ENCODE results near the gene ADD1.

Gene ADD1

DNA sequence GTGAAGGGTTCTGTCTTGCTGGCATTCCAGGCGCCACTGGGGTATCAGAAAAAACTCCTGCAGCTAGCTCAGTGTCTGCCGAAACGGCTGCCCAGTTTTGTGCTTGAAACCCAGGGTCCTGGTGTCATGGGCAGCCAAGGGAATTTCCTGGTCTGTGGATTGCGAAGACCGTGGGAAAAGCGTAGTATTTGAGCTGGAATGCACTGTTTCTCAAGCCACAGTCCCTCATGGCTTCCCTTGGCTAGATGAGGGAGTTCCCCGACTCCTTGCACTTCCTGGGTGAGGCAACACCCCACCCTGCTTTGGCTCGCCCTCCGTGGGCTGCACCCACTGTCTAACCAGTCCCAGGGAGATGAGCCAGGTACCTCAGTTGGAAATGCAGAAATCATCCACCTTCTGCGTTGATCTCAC lies 79.5 kb downstream of the ADD1 start:
- DNase-seq (ENCODE audit: low spot score), result peak; percentile 13

DNA sequence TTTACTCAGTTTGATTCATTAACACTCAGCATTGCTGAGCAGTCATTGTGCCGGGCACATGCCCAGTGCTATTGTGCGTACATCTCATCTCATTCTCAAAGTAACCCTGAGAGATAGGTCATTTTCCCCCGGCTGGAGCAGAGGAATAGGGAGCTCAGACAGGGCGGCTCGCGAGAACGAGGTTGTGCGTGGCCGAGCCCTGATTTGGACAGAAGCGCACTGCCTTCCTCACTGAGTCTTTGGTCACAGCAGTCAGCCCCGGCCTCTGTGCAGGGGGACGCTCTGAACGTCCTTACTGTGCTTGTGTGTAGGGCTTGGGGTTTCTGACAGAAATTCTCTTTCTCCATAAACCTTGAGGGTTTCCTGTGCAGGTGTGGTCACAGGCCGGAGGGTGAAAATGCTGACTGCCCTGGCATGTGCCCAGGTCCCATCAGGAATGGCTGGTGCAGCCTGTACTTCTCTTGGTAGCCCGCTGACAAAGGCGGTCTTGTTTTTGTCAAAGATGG lies 80.1 kb downstream of the ADD1 start:
- no peak for DNase-seq (ENCODE audit: low spot score)

DNA sequence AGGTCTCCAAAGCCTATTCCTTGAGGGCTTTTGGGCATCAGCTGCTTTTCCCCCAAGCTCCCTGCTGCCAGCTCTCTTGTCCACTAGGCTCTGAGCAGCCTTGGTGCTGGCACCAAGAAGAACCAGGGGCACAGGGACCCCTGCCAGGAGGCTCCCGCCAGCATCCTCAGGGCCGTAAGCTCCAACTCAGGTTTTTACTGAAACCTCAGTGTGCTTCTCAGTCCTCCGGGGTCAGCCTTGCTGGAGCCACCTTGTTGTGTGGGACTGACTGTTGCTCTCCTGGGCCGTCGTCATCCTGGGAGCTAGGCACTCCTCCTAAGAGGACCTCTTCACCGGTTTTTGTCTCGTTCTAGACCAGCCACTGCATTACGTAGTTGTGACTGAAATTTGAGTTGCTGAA lies 80.6 kb downstream of the ADD1 start:
- DNase-seq (ENCODE audit: low spot score), result no peak

DNA sequence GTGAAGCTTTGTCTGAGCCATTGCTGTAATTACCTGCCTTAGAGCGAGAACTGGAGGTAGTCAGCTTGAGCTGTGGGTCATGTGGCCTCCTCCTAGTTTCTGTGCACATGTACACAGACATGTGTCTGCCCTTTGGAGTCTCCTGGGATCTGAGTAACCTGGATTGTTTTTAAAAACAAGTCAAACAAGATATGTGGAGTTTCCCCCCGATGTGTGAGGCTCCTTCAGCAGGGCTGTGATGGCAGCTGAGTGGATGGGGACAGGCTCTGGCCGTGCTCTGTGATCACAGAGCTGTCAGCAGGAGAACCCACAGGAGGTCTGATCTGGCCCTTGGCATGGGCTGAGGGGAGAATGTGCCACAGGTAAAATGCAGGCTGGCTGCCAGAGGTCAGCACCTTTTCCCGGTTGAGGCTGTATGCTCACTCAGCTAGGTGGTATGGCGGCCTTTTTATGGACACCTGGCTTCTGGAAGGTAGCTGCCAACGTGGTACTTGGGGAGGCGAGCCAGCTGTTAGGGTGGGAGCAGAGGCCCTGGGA lies 81.2 kb downstream of the ADD1 start:
- no peak for DNase-seq (ENCODE audit: low spot score)

DNA sequence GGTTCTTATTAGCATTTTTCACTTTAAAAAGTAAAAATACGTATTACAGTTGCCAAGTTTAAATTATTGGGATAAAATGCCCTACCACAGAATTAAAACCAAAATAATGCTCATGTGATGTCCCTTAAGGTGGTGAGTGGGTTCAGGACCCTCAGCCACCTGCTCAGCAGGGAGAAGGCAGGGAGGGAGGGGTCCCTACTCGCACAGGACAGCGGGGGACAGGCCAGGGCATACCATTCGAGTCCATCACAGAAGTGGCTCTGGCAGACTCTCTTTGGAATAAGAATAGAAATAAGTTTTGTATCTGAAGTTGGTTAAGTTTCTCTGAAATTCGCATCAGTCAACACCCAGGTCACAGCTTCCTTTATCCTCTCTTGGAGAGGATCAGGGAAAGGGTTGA lies 81.9 kb downstream of the ADD1 start:
- no peak for DNase-seq (ENCODE audit: low spot score)

DNA sequence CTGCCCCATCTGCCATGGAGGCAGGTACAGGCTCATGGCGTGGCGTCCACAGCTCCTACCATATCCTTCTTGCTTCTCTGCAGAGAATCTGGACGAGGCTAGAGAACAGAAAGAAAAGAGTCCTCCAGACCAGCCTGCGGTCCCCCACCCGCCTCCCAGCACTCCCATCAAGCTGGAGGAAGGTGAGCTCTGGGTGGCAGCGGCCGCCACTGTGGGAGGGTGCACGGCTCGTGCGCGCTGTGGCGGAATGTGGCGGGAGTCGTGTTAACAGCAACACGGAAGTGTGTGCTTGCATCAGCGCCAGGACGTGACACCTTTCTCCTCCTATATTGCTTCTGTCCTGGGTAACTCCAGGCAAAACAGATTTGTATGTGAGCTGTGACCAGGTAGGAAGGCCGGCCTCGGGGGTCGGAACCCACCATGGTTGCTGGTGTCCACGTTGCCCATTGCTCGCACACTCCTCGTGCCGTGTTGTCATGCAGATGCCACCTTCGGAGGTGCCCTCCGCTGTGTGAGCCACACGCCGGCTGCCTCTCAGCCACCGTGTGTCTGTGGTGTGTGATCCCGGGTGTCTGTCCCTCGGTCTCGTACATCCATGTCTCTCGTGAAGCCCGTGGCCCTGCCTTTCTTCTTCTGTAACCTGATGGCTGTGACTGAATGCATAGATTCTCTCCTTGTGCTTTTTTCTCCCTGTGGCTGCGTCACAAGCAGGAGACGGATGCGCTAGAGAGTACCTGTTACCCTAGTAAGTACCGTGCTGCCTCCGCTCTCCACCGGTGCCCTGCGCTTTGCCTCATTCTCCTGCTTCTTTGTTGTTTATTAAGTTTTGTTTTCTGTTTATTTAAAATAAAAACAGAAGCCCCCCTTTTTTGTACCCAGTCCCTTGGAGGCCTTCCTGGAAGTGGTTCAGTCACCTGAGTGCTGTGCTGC lies 82.6 kb downstream of the ADD1 start:
- no peak for DNase-seq (ENCODE audit: low spot score)

DNA sequence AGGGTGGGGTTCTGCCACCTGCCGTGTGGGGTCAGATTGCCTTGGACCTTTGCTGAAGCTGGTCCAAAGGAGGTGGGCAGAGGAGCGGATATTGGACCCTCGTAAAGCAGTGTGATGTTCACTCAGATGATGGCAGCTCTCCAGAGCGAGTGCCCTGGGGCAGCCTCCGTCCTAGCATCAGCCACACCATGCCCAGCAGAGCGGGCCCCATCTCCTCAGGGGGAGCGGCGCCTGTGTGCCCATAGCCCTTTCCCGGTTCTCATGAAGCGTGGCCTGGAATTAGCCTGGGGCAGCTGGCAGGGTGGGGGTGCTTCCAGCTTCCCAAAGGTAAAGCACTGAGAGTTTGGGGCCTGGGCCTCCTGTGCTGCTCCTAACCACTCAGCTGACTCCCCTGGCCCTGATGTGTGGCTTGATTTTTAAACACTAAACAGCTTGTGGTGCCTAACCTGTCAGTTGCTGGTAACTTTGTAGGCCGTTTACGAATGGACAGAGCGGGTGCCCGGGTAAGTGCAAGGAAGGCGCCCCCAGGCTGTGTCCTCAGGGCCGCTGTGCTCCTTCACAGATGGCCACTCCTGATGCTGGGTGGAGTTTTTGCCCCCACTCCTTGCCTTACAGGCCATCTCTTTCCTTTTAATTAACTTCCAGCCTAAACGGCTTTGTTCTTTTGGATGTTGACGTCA lies 83.5 kb downstream of the ADD1 start:
- DNase-seq (ENCODE audit: low spot score), result no peak

DNA sequence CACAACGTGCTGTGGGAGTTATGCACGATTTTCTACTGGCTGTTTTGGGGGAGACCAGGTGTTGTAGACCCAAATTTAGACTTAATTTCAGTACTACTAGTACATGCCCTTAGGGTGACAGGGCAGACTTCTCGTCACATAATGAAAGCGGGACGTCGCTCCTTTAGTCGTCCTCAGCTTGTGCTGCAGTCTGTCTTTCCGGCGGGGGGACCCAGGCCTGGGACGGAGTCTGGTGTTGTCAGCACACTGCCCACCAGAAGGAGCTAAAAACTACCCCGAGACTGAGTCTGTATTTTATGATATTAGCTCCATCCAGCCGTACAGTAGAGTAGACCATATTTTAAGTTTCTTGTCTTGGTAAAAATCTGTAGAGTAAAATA lies 84.0 kb downstream of the ADD1 start:
- no peak for DNase-seq (ENCODE audit: low spot score)

DNA sequence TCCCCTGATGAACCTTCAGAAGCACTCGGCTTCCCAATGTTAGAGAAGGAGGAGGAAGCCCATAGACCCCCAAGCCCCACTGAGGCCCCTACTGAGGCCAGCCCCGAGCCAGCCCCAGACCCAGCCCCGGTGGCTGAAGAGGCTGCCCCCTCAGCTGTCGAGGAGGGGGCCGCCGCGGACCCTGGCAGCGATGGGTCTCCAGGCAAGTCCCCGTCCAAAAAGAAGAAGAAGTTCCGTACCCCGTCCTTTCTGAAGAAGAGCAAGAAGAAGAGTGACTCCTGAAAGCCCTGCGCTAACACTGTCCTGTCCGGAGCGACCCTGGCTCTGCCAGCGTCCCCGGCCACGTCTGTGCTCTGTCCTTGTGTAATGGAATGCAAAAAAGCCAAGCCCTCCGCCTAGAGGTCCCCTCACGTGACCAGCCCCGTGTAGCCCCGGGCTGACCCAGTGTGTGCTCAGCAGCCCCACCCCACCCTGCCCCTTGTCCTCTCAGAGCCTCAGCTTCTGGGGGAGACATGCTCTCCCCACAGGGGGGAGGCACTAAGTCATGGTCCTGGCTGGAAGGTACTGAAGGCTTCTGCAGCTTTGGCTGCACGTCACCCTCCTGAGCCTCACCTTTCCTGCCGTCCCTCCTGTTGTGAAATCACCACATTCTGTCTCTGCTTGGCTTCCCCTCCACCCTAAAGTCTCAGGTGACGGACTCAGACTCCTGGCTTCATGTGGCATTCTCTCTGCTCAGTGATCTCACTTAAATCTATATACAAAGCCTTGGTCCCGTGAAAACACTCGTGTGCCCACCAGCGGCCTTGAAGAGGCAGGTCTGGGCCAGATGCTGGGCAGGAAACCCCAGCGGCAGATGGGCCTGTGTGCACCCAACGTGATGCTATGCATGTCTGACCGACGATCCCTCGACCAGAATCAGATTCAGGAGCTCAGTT lies 84.9 kb downstream of the ADD1 start:
- no peak for DNase-seq (ENCODE audit: low spot score)

DNA sequence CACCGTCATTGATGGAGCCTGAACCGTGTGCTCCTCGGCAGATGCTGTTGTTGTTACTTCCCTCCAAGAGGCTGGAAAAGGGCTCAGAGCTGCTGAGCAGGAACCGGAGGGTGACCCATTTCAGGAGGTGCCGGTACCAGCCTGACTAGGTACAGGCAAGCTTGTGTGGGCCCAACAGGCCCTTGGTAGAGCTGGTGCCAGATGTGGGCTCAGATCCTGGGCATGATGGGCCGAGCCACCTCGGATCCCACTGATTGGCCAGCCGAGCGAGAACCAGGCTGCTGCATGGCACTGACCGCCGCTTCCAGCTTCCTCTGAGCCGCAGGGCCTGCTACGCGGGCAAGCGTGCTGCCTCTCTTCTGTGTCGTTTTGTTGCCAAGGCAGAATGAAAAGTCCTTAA lies 85.8 kb downstream of the ADD1 start:
- no peak for DNase-seq (ENCODE audit: low spot score)

DNA sequence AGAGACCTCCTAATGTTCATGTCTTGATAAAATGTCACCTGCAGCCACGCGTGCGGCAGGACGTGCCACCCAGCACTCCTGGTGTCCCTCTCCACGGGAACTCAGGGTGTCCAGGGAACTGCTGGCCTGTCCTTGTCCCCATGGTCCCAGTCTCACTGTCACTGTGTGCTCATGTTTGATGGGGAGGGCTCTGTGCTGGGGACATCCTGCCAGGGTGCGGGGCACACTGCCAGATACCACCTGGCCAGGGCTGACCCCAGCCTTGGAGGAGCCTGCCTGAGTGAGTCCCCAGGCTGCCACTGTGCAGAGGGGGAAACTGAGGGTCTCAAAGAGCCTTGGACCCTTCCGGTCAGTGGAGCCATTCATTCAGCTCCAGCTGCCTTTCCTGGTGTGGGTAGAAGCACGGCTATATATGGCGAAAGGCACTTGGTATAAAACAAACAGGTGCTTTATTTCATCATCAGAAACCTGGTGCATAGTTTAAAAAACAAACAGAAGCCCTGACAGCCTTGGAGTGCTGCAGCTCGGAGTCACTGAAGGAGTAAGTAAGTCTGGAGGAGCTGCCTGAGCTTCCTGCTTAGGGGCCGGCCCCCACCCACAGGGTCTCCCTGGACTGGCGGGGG lies 86.6 kb downstream of the ADD1 start:
- DNase-seq (ENCODE audit: low spot score), result no peak

DNA sequence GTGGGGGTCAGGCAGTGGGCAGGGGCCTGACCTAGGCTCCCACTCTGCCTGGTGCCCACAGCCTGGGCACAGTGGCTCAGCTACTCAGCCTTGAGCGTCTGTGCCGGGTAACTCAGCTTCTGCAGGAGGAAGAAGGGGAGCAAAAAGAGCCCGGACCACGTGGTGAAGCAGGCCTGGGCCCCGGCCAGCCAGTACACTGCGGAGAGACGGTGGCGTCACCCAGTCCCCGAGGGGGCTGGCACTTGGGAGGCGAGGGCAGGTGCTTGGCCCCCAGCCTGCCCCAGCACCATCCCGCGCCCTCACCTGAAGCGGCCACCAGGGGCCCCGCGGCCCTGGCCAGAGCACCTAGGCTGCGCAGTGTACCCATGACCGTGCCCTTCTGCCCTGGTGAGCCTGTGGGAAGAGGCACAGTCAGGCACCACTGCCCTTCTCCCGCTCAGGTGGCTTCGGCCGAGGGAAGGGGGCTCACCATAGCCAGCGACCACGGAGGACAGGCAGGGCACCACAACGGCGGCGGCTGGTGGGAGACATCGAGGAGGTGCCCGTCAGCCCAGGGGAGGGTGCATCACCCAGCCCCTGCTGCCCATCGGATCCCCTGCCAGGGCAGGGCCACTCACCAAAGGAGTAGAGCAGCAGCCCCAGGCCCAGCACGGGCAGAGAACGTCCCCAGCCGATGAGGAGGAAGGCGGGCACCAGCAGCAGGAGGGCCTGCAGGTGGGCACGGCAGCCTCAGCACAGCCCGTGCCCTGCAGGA lies 87.3 kb downstream of the ADD1 start:
- DNase-seq (ENCODE audit: low spot score), result no peak

DNA sequence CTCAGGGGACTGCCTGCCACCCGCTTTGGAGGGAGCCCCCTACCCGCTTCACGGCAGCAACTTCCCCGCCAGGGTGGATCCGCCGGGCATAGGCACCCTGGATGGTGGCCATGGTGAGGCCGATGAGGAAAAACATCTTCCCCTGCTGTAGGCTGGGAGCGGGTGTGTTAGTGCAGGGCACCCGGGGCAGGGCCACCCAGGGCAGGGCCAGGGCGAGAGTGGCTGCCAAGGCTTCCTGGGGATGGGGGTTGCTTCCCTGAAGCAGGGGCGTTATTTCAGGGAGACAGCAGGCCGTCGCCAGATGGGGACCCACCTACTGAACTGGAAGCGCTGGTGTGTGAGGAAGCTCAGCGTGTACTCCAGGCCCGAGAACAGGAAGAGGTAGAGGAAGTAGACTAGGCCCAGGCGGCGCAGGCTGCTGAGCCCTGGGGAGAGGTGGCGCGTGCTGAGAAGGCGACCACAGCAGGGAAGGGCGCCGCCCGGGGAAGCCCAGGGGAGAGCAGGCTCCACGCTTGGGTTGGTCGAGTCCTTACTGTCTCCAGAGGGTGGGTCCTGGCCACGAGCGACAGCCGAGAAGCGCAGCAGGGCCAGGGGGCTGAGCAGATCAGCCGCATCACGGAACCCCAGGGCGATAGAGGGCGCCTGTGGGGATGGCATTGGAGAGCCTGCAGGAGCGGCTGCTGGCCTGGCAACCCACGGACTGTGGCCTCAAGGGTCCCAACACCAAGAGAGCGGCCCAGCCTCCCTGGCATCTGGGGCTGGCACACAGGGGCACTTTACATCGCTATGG lies 88.1 kb downstream of the ADD1 start:
- DNase-seq (ENCODE audit: low spot score), result peak; percentile 60

DNA sequence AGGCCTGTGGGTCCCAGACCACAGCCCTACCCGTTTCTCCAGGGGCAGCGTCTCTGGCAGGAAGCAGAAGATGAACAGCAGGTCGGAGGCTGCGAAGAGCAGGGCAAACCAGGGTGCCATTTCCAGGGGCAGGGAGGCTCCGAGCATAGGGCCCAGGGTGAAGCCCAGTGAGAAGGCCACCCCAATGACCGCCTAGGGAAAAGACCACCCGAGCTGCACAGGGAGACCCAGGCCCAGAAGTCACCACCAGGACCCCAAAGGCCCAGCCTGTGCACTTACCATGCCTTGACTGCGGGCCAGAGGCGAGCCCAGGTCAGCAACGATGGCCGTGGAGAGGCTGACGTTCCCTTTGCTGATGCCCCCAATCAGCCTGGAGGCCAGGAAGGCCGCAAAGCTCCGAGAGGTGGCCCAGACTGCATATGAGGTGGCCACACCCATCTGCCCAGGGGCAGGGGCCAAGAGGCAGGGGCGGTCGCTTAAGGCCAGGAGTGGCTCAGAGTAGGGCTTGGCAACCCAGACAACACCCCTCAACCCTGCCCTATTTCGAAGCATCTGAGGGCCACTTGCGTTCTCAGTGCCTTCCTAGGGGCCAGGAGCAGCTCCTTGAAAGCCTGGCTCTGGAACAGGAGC lies 88.8 kb downstream of the ADD1 start:
- no peak for DNase-seq (ENCODE audit: low spot score)

DNA sequence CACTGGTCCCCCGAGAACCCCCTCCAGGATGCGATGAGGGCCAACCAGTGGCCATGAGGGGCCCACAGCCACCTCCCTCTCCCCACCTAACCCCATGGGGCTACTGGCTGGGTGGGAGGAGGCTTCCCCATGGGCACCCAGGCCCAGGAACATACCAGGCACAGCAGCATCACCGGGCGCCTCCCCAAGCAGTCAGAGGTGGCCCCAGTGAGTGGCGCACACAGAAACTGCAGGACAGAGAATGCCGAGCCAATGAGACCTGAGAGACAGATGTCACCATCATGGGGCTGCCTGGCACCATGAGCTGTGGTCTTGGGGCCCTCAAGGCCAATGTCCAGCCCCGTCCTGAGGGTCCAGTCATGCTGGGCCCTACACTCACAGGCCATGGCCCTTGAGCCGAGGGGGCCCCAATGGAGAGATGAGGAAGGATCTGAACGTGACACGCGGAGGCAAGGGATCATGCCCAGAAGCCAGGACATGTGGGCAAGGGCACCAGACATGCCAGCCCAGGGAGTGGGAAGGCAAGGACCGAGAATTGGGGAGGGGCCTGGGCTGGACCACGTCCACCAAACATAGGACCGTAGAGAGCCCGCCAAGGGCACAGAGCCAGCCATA lies 89.4 kb downstream of the ADD1 start:
- peak; percentile 27 for DNase-seq (ENCODE audit: low spot score)

DNA sequence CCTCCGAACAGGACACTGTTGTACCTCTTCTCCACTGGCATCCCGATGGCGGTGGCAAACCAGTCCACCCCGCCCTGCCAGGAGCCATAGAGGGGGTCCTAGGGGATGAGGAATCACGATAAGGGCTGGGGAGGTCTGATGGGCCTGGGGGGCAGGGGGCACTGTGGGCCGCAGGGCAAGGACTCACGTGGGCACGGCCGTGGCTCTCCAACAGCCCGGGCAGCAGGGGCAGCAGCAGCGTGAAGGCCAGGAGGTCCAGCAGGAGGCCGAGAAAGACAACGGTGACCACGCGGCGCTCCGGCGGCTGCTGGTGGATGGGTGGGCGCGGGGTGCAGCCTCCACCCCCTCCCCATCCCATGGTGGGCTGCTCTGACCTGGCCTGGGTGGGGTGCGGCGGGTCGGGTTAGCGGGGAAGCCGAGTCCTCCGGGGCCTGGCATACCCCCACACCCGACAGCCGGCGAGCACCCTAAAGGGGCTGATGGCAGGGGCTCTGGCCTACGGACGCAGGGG lies 90.0 kb downstream of the ADD1 start:
- no peak for DNase-seq (ENCODE audit: low spot score)

DNA sequence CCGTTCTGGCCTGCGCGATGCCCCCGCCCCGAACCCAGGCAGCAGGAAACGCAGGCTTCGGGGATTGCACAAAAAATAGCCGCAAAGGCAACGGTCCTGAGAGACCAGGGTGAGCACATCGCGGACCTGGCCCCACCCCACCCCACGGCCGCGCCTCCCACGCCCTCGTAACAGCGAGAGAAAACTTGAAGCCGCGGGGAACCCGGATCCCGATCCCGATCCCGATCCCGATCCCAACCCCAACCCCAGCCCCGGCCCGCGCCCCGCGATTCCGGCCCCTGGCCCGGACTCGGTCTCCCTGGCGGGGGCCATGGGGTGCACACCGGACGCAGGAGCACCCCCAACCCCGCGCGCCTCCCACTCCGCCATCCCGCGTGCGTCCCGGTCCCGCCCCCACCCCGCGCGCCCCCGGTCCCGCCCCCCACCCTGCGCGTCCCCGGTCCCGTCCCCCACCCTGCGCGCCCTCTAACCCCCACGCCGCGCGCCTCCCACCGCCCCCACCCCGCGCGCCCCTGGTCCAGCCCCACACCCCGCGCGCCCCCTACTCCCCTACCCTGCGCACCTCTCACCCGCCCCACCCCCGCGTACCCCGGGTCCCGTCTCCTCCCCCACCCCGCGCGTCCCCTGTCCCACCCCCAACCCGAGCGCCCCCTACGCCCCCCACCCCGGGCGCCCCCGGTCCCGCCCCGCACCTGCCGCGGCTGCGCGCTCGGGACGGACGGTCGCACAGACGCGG lies 90.6 kb downstream of the ADD1 start:
- DNase-seq (ENCODE audit: low spot score), result peak; percentile 35
